Nephron progenitor cell (in vitro differentiated cells): ENCODE measurements around the gene PHYKPL.

Experiments used
- DNase-seq: peaks from one replicate; pipeline ENCODE4 v3.0.0; 2021
- H3K27ac Mint-ChIP-seq: 2 replicates; pipeline ENCODE4 v1.8.0; 2021; ENCODE audit warnings: mild to moderate bottlenecking, moderate library complexity, mixed read lengths
- H3K27me3 Mint-ChIP-seq: 2 replicates; pipeline ENCODE4 v1.8.0; 2021; ENCODE audit warnings: mild to moderate bottlenecking, low read depth, mixed read lengths; ENCODE audit not compliant: poor library complexity
- H3K36me3 Mint-ChIP-seq: 2 replicates; pipeline ENCODE4 v1.8.0; 2021; ENCODE audit warnings: low read depth, mixed read lengths
- H3K4me1 Mint-ChIP-seq: 2 replicates; pipeline ENCODE4 v1.8.0; 2021; ENCODE audit warnings: mixed read lengths
- H3K4me3 Mint-ChIP-seq: 2 replicates; pipeline ENCODE4 v1.8.0; 2021; ENCODE audit warnings: mild to moderate bottlenecking, moderate library complexity, mixed read lengths
- H3K9me3 Mint-ChIP-seq: 2 replicates; pipeline ENCODE4 v1.8.0; 2021; ENCODE audit warnings: mild to moderate bottlenecking, moderate library complexity, mixed read lengths
- TF ChIP-seq, protein P1 (sequence below): fragments of 200-600 bp; sonication (generic); IDR thresholded peaks from 2 replicates; pipeline ENCODE4 v1.5.0; 2021; ENCODE audit warnings: antibody characterized with exemption

The PHYKPL gene

DNA sequence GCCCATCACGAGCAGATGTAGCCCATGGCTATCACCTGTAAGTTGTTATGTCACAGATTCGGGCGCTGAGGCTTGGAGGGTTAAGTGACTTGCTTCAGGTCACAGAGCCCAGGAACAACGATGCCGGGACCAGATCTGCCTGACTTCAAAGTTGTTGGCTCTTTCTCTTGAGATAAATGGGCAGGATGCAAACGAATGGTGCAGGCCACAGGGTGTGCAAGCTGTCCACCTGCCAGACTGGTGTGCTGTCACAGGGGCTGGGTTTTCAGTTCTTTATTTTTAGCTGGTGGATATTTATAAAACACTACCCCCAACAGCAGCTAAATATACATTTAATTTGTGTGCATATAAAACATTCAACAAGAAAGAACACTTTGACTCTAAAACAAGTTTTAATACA is 17.7 kb upstream of the PHYKPL start:
- no peak for DNase-seq
- H3K27ac Mint-ChIP-seq: no peak overlapping the region
- H3K9me3 Mint-ChIP-seq: no peaks in the 10 kb centered on the region
- no peak overlapping the region for H3K4me3 Mint-ChIP-seq
- H3K27me3 Mint-ChIP-seq: peaks cover 7% of the 10 kb centered on the region
- peaks cover 18% of the 10 kb centered on the region for H3K4me1 Mint-ChIP-seq
- no peaks in the 10 kb centered on the region for H3K36me3 Mint-ChIP-seq
- TF ChIP-seq, protein P1, sequence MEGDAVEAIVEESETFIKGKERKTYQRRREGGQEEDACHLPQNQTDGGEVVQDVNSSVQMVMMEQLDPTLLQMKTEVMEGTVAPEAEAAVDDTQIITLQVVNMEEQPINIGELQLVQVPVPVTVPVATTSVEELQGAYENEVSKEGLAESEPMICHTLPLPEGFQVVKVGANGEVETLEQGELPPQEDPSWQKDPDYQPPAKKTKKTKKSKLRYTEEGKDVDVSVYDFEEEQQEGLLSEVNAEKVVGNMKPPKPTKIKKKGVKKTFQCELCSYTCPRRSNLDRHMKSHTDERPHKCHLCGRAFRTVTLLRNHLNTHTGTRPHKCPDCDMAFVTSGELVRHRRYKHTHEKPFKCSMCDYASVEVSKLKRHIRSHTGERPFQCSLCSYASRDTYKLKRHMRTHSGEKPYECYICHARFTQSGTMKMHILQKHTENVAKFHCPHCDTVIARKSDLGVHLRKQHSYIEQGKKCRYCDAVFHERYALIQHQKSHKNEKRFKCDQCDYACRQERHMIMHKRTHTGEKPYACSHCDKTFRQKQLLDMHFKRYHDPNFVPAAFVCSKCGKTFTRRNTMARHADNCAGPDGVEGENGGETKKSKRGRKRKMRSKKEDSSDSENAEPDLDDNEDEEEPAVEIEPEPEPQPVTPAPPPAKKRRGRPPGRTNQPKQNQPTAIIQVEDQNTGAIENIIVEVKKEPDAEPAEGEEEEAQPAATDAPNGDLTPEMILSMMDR: no peak

DNA sequence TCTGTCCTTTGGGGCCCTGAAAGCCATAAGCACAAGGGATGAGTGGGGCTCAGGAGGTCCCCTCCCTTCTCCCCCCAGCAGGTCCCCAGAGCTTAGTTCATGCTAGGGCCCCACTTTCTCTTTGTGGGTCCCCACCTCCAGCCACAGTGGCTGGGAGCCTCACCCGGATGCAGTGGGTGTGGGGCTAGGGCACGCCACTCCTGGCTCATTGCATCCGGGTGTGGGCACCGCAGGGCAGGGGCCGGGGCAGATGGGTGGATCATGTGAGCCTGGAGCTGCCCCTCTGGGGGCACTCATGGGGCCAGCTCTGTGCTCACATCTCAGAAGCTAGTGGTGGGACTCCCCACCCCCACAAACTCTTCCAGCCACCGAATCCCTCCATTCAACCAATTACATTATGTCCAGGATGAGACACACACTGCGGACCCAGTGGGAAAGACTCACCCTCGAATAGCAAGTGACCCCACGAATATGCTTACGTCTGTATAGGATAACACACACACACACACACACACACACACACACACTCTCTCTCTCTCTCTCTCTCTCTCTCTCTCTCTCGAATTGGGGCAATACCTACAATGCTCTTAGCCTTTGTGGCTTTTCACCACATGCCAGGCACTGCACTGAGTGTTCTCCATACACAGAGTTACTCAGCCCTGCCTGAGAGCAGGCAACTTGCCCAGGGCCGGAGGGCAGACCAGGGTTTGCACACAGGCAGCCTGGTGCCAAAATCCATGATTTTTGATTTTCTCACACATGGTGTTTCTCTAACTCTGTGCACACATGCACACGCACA is 16.8 kb upstream of the PHYKPL start:
- DNase-seq: no peak
- TF ChIP-seq, protein P1: no peak
- Mint-ChIP-seq H3K4me3 (no peak overlapping the region), H3K4me1 (peaks cover 12% of the 10 kb centered on the region), H3K27me3 (peaks cover 7% of the 10 kb centered on the region), H3K27ac (peak overlapping the region; percentile 79), H3K9me3 (no peaks in the 10 kb centered on the region), H3K36me3 (no peaks in the 10 kb centered on the region)

DNA sequence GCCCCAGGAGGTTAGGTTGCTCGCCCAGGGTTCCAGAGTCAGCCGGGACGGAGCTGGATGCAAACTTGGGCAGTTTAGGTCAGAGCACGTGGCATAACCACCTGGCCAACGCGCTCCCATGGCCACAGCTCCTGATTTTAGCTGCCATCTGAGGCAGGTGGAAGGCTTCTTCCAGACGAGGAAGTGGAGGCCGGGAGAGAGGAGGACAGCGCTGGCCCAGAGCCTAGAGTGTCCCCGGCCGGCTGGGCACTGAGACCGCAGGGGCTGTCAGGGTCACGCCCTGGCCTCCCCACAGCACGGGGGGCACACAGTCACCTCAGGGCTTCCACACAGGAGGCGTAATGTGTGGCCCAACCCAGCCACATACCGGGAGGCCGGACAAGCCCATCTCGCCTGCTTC is 16.1 kb upstream of the PHYKPL start:
- H3K9me3 Mint-ChIP-seq: no peaks in the 10 kb centered on the region
- H3K27me3 Mint-ChIP-seq: peaks cover 3% of the 10 kb centered on the region
- H3K36me3 Mint-ChIP-seq: no peaks in the 10 kb centered on the region
- peaks cover 12% of the 10 kb centered on the region for H3K4me1 Mint-ChIP-seq
- TF ChIP-seq, protein P1: no peak
- H3K4me3 Mint-ChIP-seq: no peak overlapping the region
- no peak overlapping the region for H3K27ac Mint-ChIP-seq
- DNase-seq: no peak

DNA sequence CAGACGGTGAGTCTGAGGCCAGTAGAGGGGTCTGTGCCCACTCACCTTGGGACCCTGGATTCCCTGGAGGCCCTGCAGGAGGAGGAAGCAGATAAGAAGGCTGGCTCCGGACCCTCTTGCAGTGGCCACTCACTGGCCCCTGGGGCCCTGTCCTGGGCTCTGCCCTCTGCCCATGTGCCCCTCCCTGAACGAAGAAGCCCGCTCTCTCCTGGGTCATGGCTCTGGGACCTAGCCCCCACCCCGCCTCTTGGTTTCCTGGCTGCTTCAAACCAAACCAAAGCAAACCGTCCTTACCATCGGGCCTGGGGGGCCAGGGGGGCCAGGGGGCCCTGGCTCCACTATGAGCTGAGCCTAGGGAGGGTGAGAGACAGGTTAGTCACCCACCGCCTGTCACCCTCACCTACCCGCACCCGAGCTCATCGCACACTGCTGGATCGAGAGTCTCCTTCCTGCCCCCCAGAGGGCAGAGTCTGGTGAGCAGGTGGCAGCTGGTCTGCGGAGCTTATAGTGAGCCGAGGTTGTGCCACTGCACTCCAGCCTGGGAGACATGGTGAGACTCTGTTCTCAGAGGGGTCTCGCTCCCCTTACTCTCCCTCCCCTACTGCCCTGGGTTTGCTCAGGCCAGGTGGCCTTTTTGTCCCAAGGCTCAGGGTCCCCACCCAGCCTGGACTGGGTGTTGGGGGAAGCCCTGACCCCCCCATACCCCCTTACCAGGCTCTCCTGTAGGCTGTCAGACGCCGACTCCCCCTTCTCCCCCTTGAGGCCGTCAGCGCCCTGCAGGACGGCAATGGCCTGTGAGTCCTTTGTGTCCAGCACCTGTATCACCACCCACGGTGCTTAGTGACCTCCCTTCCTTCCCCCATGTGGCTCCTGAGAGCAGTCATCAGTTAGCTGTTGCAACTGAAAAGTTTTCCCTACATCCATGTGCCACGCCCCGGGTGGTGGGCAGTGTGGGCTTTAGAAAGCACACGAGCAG is 15.2 kb upstream of the PHYKPL start:
- no peak overlapping the region for H3K27ac Mint-ChIP-seq
- no peak overlapping the region for H3K4me3 Mint-ChIP-seq
- peaks cover 12% of the 10 kb centered on the region for H3K4me1 Mint-ChIP-seq
- H3K27me3 Mint-ChIP-seq: peaks cover 5% of the 10 kb centered on the region
- no peaks in the 10 kb centered on the region for H3K9me3 Mint-ChIP-seq
- TF ChIP-seq, protein P1: no peak
- H3K36me3 Mint-ChIP-seq: no peaks in the 10 kb centered on the region
- no peak for DNase-seq

DNA sequence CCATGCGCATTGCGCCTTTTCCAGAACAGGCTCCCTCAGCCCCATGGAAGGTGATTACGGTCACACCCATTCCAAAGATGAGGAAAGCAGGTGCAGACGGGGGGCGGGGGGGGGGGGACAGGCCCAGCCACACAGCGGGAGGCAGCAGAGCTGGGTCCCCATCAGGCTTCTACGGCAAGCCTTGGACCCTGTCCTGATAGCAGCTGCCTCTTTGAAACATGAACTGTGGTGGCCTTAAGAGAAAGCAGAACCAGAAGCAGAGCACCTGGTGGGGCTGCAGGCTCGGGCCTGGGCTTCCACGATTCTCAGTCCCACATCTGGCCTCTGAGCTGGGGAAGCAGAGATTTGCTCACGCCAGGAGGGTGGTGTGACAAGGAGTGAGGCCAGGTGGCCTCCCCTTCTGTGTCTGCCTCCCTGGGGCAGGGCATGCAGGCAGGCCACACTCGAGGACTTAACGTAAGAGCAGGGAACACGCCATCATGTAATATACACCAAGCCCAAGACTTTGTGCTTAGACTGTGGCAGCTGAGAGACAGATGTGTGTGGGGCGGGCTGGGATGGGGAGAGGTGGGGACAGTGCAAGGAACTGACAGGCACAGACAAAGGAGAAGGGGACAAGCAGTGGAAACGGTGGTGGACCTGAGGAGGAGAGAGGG is 14.2 kb upstream of the PHYKPL start:
- Mint-ChIP-seq H3K4me3 (no peak overlapping the region), H3K4me1 (peaks cover 12% of the 10 kb centered on the region), H3K9me3 (no peaks in the 10 kb centered on the region), H3K36me3 (no peaks in the 10 kb centered on the region), H3K27me3 (peaks cover 5% of the 10 kb centered on the region), H3K27ac (no peak overlapping the region)
- DNase-seq: no peak
- TF ChIP-seq, protein P1: no peak
